Activated naive CD8-positive, alpha-beta T cell (primary cell): ENCODE data around the gene ODAD3.
"Not testable (repeated sequence)": the region's sequence is repeated elsewhere in the genome, so short reads cannot be mapped to it uniquely, and the experiment has no call there.

Source experiments
- H3K27ac Mint-ChIP-seq: one replicate; pipeline ENCODE4 v1.8.0; 2021; ENCODE audit warnings: mixed read lengths
- H3K27me3 Mint-ChIP-seq: one replicate; pipeline ENCODE4 v1.8.0; 2021; ENCODE audit warnings: mixed read lengths
- H3K36me3 Mint-ChIP-seq: one replicate; pipeline ENCODE4 v1.8.0; 2021; ENCODE audit warnings: mixed read lengths
- H3K4me1 Mint-ChIP-seq: one replicate; pipeline ENCODE4 v1.8.0; 2021; ENCODE audit warnings: low read depth, mixed read lengths
- H3K4me3 Mint-ChIP-seq: one replicate; pipeline ENCODE4 v1.8.0; 2021; ENCODE audit warnings: mild to moderate bottlenecking, mixed read lengths
- H3K9me3 Mint-ChIP-seq: one replicate; pipeline ENCODE4 v1.8.0; 2021; ENCODE audit warnings: low read depth, mixed read lengths

The ODAD3 gene

DNA sequence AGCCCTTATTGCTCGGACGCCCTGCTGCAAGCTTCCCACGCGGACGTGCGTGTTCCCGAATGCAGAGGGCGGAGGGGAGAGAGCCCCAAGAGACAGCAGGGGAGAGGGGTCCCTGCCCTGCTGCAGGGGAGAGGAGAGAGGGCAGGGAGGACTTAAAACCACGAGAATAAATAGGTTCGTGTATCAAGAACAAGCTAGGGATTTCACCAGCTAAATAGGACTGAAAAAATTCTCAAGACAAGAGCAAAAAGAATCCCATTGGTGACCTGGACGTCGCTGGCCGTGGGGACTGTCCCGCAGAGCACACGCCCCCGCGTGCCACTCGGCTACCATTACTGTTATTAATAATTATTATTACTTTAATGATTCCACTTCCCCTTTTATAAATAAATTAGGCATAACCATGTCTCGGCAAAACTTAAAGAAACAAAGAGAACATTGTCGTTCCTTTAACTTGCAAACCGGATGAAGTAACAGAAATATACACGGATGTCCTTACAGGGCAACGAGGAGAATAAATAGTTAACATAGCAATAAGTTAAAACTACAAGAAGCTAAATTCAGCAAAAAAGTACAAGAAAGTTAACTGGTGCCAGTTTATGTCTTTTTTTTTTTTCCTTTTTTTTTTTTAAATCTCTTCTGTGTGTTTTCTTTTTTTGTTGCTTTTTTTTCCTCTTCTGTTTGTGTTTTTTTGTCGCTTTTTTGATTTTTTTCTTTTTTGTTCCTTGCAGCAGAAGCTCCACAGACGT lies 17.1 kb upstream of the ODAD3 start:
- no peaks in the 10 kb centered on the region for H3K4me1 Mint-ChIP-seq
- H3K27ac Mint-ChIP-seq: no peak overlapping the region
- H3K9me3 Mint-ChIP-seq: no peaks in the 10 kb centered on the region
- no peak overlapping the region for H3K4me3 Mint-ChIP-seq
- no peaks in the 10 kb centered on the region for H3K36me3 Mint-ChIP-seq
- no peaks in the 10 kb centered on the region for H3K27me3 Mint-ChIP-seq

DNA sequence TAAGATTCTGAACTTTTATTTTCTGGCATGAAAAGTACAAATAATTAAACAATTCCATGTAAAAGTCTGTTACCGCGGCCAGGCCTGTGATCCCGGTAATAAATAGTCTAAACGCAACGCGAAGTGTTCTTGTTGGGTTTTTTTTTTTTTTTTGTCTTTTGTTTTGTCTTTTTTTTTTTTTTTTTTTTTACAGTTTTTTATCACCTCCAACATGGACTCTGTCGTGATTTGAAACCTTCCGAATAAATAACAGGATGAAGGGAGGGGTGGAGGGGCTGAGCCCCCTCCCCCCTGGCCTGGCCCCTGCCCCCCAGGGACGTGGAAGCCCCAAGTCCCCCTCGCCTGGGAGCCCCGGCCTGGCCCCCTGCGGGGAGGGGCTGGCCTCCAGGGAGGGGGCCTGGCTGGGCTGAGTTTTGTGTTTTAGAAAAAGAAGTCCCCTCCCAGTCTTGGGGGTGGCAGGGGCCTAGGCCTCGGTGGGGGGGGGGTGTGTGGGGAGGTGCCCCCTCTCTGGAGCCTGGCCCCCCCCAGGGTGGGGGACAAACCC lies 16.5 kb upstream of the ODAD3 start:
- no peak overlapping the region for H3K27ac Mint-ChIP-seq
- no peaks in the 10 kb centered on the region for H3K36me3 Mint-ChIP-seq
- no peaks in the 10 kb centered on the region for H3K4me1 Mint-ChIP-seq
- no peak overlapping the region for H3K4me3 Mint-ChIP-seq
- no peaks in the 10 kb centered on the region for H3K27me3 Mint-ChIP-seq
- H3K9me3 Mint-ChIP-seq: no peaks in the 10 kb centered on the region

DNA sequence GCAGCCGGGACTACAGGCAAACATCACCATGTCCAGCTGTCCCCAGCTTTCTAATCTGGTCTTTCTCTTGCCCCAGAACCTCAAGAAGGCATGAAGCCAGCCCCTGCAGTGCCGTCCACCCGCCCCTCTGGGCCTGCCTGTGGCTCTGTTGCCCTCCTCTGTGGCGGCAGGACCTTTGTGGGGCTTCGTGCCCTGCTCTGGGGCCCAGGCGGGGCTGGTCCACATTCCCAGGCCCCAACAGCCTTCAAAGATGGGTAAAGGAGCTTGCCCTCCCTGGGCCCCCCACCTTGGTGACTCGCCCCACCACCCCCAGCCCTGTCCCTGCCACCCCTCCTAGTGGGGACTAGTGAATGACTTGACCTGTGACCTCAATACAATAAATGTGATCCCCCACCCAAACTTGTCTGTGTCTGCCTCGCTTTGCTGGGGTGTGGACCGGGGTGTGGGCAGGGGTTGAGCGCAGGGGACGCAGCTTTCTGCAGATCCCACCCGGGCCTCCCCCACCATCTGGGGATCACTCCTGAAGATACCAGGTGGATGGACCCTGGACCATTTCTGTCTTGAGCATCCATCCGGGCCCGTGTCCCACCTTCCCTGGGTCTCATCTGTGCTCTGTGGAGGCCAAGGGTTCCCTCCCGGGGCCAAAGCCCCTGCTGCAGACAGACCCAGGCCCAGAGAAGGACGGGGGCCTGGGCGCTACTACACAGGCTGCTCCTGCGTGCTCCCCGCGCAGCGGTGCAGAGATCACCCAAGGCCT lies 15.8 kb upstream of the ODAD3 start:
- Mint-ChIP-seq H3K27me3 (no peaks in the 10 kb centered on the region), H3K27ac (no peak overlapping the region), H3K4me1 (no peaks in the 10 kb centered on the region), H3K36me3 (no peaks in the 10 kb centered on the region), H3K9me3 (no peaks in the 10 kb centered on the region), H3K4me3 (no peak overlapping the region)

DNA sequence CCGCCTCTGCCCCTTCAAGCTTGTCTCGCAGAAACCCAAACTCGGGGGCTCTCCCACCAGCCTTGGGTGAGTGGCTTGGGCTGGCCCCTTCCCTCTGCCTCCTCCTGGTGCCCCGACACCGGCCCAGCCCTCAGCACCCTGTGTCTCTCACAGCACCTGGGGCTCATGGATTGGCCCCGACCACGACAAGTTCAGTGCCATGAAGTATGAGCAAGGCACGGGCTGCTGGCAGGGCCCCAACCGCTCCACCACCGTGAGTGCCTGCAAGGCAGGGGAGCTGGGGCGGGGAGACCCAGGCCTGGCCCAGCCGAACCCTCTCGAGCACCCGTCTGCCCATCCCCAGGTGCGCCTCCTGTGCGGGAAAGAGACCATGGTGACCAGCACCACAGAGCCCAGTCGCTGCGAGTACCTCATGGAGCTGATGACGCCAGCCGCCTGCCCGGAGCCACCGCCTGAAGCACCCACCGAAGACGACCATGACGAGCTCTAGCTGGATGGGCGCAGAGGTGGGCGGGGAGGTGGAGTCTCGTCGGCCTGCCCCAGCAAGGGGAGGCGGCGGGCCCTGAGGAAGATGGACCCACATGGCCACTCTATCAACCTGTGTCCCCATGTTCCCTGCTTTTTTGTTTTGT lies 14.1 kb upstream of the ODAD3 start:
- no peak overlapping the region for H3K4me3 Mint-ChIP-seq
- no peak overlapping the region for H3K27ac Mint-ChIP-seq
- no peaks in the 10 kb centered on the region for H3K36me3 Mint-ChIP-seq
- no peaks in the 10 kb centered on the region for H3K27me3 Mint-ChIP-seq
- H3K4me1 Mint-ChIP-seq: no peaks in the 10 kb centered on the region
- H3K9me3 Mint-ChIP-seq: no peaks in the 10 kb centered on the region

DNA sequence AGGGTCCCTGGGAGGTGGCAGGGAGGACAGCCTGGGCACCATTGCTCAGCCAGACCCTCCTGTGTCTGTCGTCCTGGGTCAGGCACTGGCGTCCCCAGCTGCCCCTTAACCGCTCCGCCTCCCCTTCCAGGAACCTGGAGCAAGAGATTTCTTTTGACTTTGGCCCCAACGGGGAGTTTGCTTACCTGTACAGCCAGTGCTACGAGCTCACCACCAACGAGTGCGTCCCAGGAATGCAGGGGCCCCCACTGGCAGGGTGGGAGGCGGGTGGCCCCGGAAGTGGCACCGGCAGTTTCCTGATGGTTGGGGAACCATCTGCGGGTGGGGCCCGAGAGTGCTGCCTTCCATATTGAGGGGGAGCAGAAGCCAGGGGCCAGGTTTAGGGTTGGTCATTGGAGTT lies 13.5 kb upstream of the ODAD3 start:
- H3K4me3 Mint-ChIP-seq: no peak overlapping the region
- no peaks in the 10 kb centered on the region for H3K9me3 Mint-ChIP-seq
- no peak overlapping the region for H3K27ac Mint-ChIP-seq
- H3K4me1 Mint-ChIP-seq: no peaks in the 10 kb centered on the region
- no peaks in the 10 kb centered on the region for H3K36me3 Mint-ChIP-seq
- H3K27me3 Mint-ChIP-seq: no peaks in the 10 kb centered on the region

DNA sequence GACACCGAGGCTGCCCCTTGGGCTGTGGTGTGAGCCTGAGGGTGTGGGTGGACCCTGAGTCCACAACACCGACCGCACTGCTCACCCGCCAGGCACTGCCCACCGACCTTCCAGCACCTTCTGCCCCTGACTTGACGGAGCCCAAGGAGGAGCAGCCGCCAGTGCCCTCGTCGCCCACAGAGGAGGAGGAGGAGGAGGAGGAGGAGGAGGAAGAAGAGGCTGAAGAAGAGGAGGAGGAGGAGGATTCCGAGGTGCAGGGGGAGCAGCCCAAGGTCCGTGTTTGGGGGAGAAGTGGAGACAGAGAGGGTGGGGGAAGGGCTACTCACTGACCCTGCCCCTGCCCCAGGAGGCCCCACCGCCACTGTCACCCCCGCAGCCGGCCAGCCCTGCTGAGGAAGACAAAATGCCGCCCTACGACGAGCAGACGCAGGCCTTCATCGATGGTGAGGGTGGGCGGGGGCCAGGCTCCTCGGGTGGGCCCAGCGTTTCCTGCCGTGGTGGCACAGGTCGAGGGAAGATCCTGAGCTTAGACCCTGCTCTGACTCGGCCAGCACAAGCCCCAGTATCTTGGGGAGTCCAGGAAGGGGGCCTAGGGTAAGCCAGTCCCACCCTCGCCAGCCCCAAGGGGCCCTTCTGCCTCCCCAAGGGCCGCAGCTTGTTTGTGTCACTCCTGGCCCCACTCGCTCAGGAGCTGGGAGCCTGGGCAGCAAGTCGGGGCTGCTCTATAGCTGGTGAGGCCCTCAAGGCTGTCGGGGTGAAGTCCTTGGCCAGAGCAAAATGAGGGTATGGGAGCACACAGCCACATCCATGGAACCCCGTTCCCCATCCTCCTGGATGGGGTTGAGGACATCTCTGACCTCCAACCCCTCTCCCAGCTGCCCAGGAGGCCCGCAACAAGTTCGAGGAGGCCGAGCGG lies 12.7 kb upstream of the ODAD3 start:
- Mint-ChIP-seq H3K27me3 (no peaks in the 10 kb centered on the region), H3K4me1 (no peaks in the 10 kb centered on the region), H3K9me3 (no peaks in the 10 kb centered on the region), H3K27ac (no peak overlapping the region), H3K36me3 (no peaks in the 10 kb centered on the region), H3K4me3 (no peak overlapping the region)

DNA sequence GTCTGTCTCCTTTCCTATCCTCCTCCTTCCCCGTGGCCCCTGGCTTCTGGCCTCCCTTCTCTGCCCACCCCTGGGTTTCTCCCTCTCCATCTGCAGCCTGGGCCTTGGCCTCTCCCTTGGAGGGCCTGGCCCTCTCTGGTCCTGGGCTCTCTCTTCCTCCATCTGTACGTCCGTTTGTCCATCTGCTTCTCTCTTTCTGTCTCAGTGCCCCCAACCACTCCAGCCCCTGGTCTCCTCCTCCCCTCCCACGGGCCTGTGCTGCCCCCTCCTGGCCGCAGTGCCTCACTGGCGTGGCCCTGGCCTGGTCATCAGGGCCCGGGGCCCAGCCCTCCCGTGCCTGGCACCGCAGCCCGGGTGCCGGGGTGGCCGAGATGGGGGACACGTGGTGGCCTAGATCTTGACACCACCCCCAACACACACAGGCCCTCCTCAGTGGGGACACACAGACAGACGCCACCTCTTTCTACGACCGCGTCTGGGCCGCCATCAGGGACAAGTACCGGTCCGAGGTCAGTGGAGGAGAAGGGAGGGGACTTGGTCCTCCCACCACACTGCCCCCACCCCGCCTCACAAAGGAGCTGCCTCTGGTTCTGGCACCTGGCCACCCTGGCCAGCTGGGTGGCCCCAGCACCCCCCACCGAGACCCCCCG lies 11.9 kb upstream of the ODAD3 start:
- Mint-ChIP-seq H3K9me3 (no peaks in the 10 kb centered on the region), H3K4me3 (no peak overlapping the region), H3K27me3 (no peaks in the 10 kb centered on the region), H3K36me3 (peaks cover 2% of the 10 kb centered on the region), H3K27ac (no peak overlapping the region), H3K4me1 (no peaks in the 10 kb centered on the region)

DNA sequence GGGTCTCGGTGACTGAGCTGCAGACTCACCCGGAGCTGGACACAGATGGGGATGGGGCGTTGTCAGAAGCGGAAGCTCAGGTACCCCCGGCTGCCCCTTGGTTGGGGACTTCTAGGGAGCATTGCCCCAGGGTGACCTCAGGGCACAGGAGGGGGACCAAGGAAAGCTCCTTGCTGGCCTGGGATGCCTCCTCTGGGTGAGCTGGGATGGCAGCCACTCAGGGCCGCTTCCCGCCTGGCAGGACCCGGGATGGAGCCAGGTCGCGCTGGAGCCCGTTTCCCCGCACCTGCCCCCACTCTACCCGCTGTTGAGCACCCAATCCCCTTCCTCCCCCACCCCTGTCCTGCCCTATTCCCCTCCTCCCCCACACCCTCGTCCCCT lies 11.3 kb upstream of the ODAD3 start:
- Mint-ChIP-seq H3K27ac (no peak overlapping the region), H3K4me3 (no peak overlapping the region), H3K27me3 (no peaks in the 10 kb centered on the region), H3K4me1 (no peaks in the 10 kb centered on the region), H3K36me3 (peaks cover 2% of the 10 kb centered on the region), H3K9me3 (no peaks in the 10 kb centered on the region)

DNA sequence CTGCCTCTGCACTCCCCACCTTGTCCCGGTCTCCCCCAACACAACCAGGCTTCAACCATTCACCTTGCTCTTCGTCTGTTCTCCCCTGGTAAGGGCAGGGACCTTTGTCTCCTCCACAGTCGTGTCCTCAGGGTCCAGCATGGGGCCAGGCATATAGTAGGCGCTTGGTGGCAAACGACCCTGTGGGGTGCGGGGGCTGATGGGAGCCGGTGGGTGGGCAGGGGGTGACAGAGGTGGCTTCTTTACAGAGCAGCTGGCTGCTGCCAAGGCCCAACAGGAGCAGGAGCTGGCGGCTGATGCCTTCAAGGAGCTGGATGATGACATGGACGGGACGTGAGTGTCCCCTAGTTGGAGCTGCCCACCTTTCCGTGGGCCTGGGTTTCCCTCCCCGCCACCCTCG lies 10.2 kb upstream of the ODAD3 start:
- no peaks in the 10 kb centered on the region for H3K9me3 Mint-ChIP-seq
- no peak overlapping the region for H3K4me3 Mint-ChIP-seq
- H3K36me3 Mint-ChIP-seq: peaks cover 2% of the 10 kb centered on the region
- no peaks in the 10 kb centered on the region for H3K27me3 Mint-ChIP-seq
- no peak overlapping the region for H3K27ac Mint-ChIP-seq
- peaks cover 5% of the 10 kb centered on the region for H3K4me1 Mint-ChIP-seq

DNA sequence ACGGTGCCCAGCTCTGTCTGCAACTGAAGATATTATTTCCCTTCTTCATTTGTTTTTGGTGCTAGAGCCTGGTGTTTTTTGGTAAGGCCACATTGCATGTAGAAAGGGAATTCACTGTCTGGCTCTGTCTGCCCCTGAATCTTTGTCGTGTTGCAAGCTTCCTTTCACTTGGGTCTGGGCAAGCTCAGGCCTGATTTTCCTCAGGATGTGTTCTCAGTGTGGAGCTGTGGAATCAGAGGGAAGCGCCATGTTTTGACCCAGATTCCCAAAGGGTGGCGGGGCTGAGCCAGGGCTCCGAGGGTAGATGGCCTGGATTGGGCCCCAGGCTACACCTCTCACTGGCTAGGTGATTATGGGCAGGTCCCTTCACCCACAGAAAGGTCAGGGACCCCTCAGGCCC lies 9.1 kb upstream of the ODAD3 start:
- peaks cover 2% of the 10 kb centered on the region for H3K36me3 Mint-ChIP-seq
- no peaks in the 10 kb centered on the region for H3K9me3 Mint-ChIP-seq
- peaks cover 5% of the 10 kb centered on the region for H3K4me1 Mint-ChIP-seq
- H3K27ac Mint-ChIP-seq: no peak overlapping the region
- no peaks in the 10 kb centered on the region for H3K27me3 Mint-ChIP-seq
- H3K4me3 Mint-ChIP-seq: no peak overlapping the region

DNA sequence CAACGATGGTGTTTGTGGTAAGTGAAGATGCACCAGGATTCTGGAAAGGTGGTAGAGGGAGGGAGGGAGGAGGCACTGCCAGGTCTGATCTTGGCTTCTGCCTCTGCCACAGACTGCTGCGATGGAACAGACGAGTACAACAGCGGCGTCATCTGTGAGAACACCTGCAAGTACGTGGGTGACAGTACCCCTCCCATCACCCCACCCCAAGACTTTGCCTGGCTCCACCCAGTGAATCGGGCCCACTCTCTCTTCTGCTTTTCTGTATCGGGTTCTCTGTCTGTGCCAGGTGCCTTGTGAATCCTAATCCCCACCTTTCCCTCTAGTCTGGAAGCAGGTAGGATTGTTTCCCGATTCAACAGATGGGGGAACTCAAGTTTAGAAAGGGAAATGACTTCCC lies 3.0 kb upstream of the ODAD3 start:
- Mint-ChIP-seq H3K4me1 (peaks cover 26% of the 10 kb centered on the region), H3K27ac (no peak overlapping the region), H3K9me3 (no peaks in the 10 kb centered on the region), H3K4me3 (peak overlapping the region; percentile 73), H3K27me3 (no peaks in the 10 kb centered on the region), H3K36me3 (peaks cover 4% of the 10 kb centered on the region)

DNA sequence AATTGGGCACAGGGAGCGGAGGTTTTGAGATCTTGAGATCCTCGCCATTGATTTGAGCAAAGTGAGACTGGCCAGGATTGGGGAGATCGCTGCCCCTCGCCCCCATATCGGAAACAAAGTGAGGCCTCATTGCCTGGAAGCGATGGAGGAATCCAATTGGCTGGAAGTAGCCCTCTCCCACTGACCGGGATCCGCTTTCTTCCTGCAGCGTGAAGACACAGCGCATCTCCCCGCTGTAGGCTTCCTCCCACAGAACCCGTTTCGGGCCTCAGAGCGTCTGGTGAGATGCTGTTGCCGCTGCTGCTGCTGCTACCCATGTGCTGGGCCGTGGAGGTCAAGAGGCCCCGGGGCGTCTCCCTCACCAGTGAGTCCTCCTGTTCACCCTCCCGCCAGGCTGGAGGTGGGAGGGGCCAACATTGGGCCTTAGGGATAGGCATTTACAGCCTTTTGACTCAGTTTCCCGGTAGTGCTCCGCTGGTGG lies 952 bp upstream of the ODAD3 start:
- Mint-ChIP-seq H3K27me3 (no peaks in the 10 kb centered on the region), H3K4me3 (peak overlapping the region; percentile 100), H3K27ac (peak overlapping the region; percentile 97), H3K36me3 (peaks cover 2% of the 10 kb centered on the region), H3K4me1 (peaks cover 23% of the 10 kb centered on the region), H3K9me3 (no peaks in the 10 kb centered on the region)

DNA sequence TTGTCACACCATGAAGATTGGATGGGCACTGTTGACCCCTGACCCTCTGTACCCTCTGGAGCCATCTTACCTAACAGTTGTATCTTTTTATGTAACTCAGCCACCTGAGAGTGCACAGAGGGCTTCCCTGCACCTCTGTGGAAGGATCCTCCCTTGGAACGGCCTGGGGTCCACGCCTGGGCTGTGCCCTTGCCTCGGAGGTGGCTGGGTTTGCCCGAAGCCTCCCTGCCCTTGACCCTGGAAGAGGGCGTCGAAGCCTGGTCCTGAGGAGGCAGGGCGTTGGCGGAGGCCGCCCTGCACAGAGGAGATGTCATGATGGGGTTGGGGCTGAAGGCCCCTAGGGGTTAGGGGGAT lies 241 bp downstream of the ODAD3 start:
- Mint-ChIP-seq H3K36me3 (peaks cover 2% of the 10 kb centered on the region), H3K9me3 (no peaks in the 10 kb centered on the region), H3K27me3 (peaks cover 2% of the 10 kb centered on the region), H3K4me3 (peak overlapping the region; percentile 100), H3K4me1 (peaks cover 21% of the 10 kb centered on the region), H3K27ac (peak overlapping the region; percentile 97)

DNA sequence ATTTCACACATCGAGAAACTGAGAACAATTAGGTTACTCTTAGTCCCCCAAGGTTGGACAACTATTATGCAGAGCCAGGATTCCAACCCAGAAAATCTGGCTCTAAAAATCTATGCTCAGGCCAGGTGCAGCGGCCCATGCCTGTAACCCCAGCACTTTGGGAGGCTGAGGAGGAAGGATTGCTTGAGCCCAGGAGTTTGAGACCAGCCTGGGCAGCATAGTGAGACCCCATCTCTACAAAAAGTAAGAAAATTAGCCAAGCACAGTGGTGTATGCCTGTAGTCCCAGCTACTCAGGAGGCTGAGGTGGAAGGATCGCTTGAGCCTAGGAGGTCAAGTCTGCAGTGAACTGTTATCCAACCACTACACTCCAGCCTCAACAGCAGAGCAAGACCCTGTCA lies 1.4 kb downstream of the ODAD3 start:
- peaks cover 21% of the 10 kb centered on the region for H3K4me1 Mint-ChIP-seq
- not testable (repeated sequence) for H3K4me3 Mint-ChIP-seq, H3K9me3 Mint-ChIP-seq, H3K36me3 Mint-ChIP-seq, H3K27me3 Mint-ChIP-seq, H3K27ac Mint-ChIP-seq
